Measurements from ENCODE around the gene HMBS.

HMBS gene

GRCh38 chr11:119092880-119093842 lies 8.5 kb downstream of the HMBS start:
- Histone ChIP-seq H3K36me3 (replicated peaks in 1 of 2; ENCODE audit: control insufficient read depth in 2 of 2, insufficient read depth in 2 of 2, low read length in 2 of 2) (peaks cover 43 to 70% of the 10 kb centered on the region in 2 donors), H2BK12ac (ENCODE audit: low read length) (no peak overlapping the region), H3K4me1 (ENCODE audit: control insufficient read depth in 2 of 2, insufficient read depth in 1 of 2, low read depth in 1 of 2, low read length in 2 of 2) (peaks cover 15 to 19% of the 10 kb centered on the region in 2 donors), H3K9ac (ENCODE audit: low read depth, low read length, poor library complexity) (peak overlapping the region; percentile 65), H3K23ac (ENCODE audit: low read depth, low read length, poor library complexity) (no peak overlapping the region), H3K27me3 (ENCODE audit: control insufficient read depth in 3 of 3, insufficient read depth in 3 of 3, low read depth in 1 of 3, low read length in 3 of 3) (no peaks in the 10 kb centered on the region), H3K4me3 (ENCODE audit: low read length in 2 of 2) (peak overlapping the region; percentile 94 to 100), H2AK5ac (ENCODE audit: low read depth, low read length) (no peak overlapping the region), H3K9me3 (replicated peaks in 1 of 2; ENCODE audit: control insufficient read depth in 2 of 2, insufficient read depth in 1 of 2, low read depth in 1 of 2, low read length in 2 of 2) (no peaks in the 10 kb centered on the region), H2BK15ac (ENCODE audit: low read length) (no peak overlapping the region), H3K79me1 (ENCODE audit: low read depth, low read length) (peaks cover 10% of the 10 kb centered on the region), H4K91ac (ENCODE audit: low read depth, low read length, poor library complexity) (no peak overlapping the region), H4K8ac (ENCODE audit: low read depth, low read length) (no peak overlapping the region), H2BK5ac (ENCODE audit: low read length) (no peak overlapping the region), H2BK120ac (ENCODE audit: low read depth, low read length) (no peak overlapping the region), H3K4me2 (ENCODE audit: insufficient read depth, low read length, poor library complexity, severe bottlenecking) (peak overlapping the region; percentile 77), H3K4ac (ENCODE audit: low read length) (no peak overlapping the region), H3K14ac (ENCODE audit: low read length) (no peak overlapping the region), H2AFZ (ENCODE audit: low read length) (no peak overlapping the region), H3K27ac (replicated peaks; ENCODE audit: low read length) (no peak overlapping the region), H3K18ac (ENCODE audit: low read length) (no peak overlapping the region)
- DNase-seq (ENCODE audit: low spot score), result no peak
- WGBS, 2 donors (ENCODE audit: extremely low coverage in 2 of 2, insufficient read length in 2 of 2, insufficient replicate concordance in 1 of 2), result no CpG with 5 or more reads among the region's 12 CpGs

GRCh38 chr11:119093942-119094815 lies 9.5 kb downstream of the HMBS start:
- peaks cover 10% of the 10 kb centered on the region for H3K79me1 ChIP-seq (ENCODE audit: low read depth, low read length)
- H3K14ac ChIP-seq (ENCODE audit: low read length), result peak overlapping the region; percentile 65
- peak overlapping the region; percentile 98 for H3K18ac ChIP-seq (ENCODE audit: low read length)
- H2BK5ac ChIP-seq (ENCODE audit: low read length), result peak overlapping the region; percentile 82
- H2BK15ac ChIP-seq (ENCODE audit: low read length), result no peak overlapping the region
- no peak overlapping the region for H3K4ac ChIP-seq (ENCODE audit: low read length)
- peak overlapping the region; percentile 10 for H3K27ac ChIP-seq (replicated peaks; ENCODE audit: low read length)
- peaks cover 15 to 19% of the 10 kb centered on the region in 2 donors for H3K4me1 ChIP-seq (ENCODE audit: control insufficient read depth in 2 of 2, insufficient read depth in 1 of 2, low read depth in 1 of 2, low read length in 2 of 2)
- H2AFZ ChIP-seq (ENCODE audit: low read length), result no peak overlapping the region
- H3K23ac ChIP-seq (ENCODE audit: low read depth, low read length, poor library complexity), result peak overlapping the region; percentile 100
- H2BK12ac ChIP-seq (ENCODE audit: low read length), result no peak overlapping the region
- H3K27me3 ChIP-seq (ENCODE audit: control insufficient read depth in 3 of 3, insufficient read depth in 3 of 3, low read depth in 1 of 3, low read length in 3 of 3), result no peaks in the 10 kb centered on the region
- no CpG with 5 or more reads among the region's 81 CpGs for WGBS, 2 donors (ENCODE audit: extremely low coverage in 2 of 2, insufficient read length in 2 of 2, insufficient replicate concordance in 1 of 2)
- H4K91ac ChIP-seq (ENCODE audit: low read depth, low read length, poor library complexity), result no peak overlapping the region
- H3K9me3 ChIP-seq (replicated peaks in 1 of 2; ENCODE audit: control insufficient read depth in 2 of 2, insufficient read depth in 1 of 2, low read depth in 1 of 2, low read length in 2 of 2), result no peaks in the 10 kb centered on the region
- H3K9ac ChIP-seq (ENCODE audit: low read depth, low read length, poor library complexity), result peak overlapping the region; percentile 99
- peaks cover 44 to 72% of the 10 kb centered on the region in 2 donors for H3K36me3 ChIP-seq (replicated peaks in 1 of 2; ENCODE audit: control insufficient read depth in 2 of 2, insufficient read depth in 2 of 2, low read length in 2 of 2)
- H2BK120ac ChIP-seq (ENCODE audit: low read depth, low read length), result no peak overlapping the region
- peak overlapping the region; percentile 83 for H2AK5ac ChIP-seq (ENCODE audit: low read depth, low read length)
- peak overlapping the region; percentile 94 to 100 for H3K4me3 ChIP-seq (ENCODE audit: low read length in 2 of 2)
- no peak overlapping the region for H4K8ac ChIP-seq (ENCODE audit: low read depth, low read length)
- DNase-seq (ENCODE audit: low spot score), result no peak
- H3K4me2 ChIP-seq (ENCODE audit: insufficient read depth, low read length, poor library complexity, severe bottlenecking), result peak overlapping the region; percentile 69

- H3K27me3 ChIP-seq (ENCODE audit: control insufficient read depth in 3 of 3, insufficient read depth in 3 of 3, low read depth in 1 of 3, low read length in 3 of 3), result no peaks in the 10 kb centered on the region
- no peak overlapping the region for H4K8ac ChIP-seq (ENCODE audit: low read depth, low read length)
- no peak overlapping the region for H3K4ac ChIP-seq (ENCODE audit: low read length)
- H3K27ac ChIP-seq (replicated peaks; ENCODE audit: low read length), result peak overlapping the region; percentile 71
- H3K4me3 ChIP-seq (ENCODE audit: low read length in 2 of 2), result peak overlapping the region; percentile 94 to 100
- peak overlapping the region; percentile 100 for H3K23ac ChIP-seq (ENCODE audit: low read depth, low read length, poor library complexity)
- H3K18ac ChIP-seq (ENCODE audit: low read length), result peak overlapping the region; percentile 98
- peaks cover 15 to 19% of the 10 kb centered on the region in 2 donors for H3K4me1 ChIP-seq (ENCODE audit: control insufficient read depth in 2 of 2, insufficient read depth in 1 of 2, low read depth in 1 of 2, low read length in 2 of 2)
- DNase-seq (ENCODE audit: low spot score), result peak; percentile 70
- H2BK15ac ChIP-seq (ENCODE audit: low read length), result no peak overlapping the region
- H2AFZ ChIP-seq (ENCODE audit: low read length), result peak overlapping the region; percentile 15
- H4K91ac ChIP-seq (ENCODE audit: low read depth, low read length, poor library complexity), result no peak overlapping the region
- peak overlapping the region; percentile 83 for H2AK5ac ChIP-seq (ENCODE audit: low read depth, low read length)
- no peaks in the 10 kb centered on the region for H3K9me3 ChIP-seq (replicated peaks in 1 of 2; ENCODE audit: control insufficient read depth in 2 of 2, insufficient read depth in 1 of 2, low read depth in 1 of 2, low read length in 2 of 2)
- H3K9ac ChIP-seq (ENCODE audit: low read depth, low read length, poor library complexity), result peak overlapping the region; percentile 99
- H2BK12ac ChIP-seq (ENCODE audit: low read length), result no peak overlapping the region
- H3K79me1 ChIP-seq (ENCODE audit: low read depth, low read length), result peaks cover 10% of the 10 kb centered on the region
- H3K36me3 ChIP-seq (replicated peaks in 1 of 2; ENCODE audit: control insufficient read depth in 2 of 2, insufficient read depth in 2 of 2, low read length in 2 of 2), result peaks cover 41 to 67% of the 10 kb centered on the region in 2 donors
- H3K4me2 ChIP-seq (ENCODE audit: insufficient read depth, low read length, poor library complexity, severe bottlenecking), result peak overlapping the region; percentile 69
- no peak overlapping the region for H3K14ac ChIP-seq (ENCODE audit: low read length)
- H2BK120ac ChIP-seq (ENCODE audit: low read depth, low read length), result no peak overlapping the region
- H2BK5ac ChIP-seq (ENCODE audit: low read length), result peak overlapping the region; percentile 82
- WGBS, 2 donors (ENCODE audit: extremely low coverage in 2 of 2, insufficient read length in 2 of 2, insufficient replicate concordance in 1 of 2), result no CpG with 5 or more reads among the region's 19 CpGs
Observed at GRCh38 chr11:119094816-119095065, 10.1 kb downstream of the HMBS start.
